IPS DF 4.7 (cell line): ENCODE measurements around the gene NFATC1.
"Not testable (repeated sequence)": the region's sequence is repeated elsewhere in the genome, so short reads cannot be mapped to it uniquely, and the experiment has no call there.

Experiments used
- DNase-seq: peaks from one replicate; pipeline ENCODE4 v3.0.0-alpha.2; 2013; ENCODE audit warnings: low spot score; ENCODE audit errors: extremely low read depth

Gene NFATC1

GRCh38 chr18:79375441-79376154, 20.1 kb upstream of the NFATC1 start:
- no peak for DNase-seq

GRCh38 chr18:79376661-79377060, 19.1 kb upstream of the NFATC1 start:
- not testable (repeated sequence) for DNase-seq

- no peak for DNase-seq
Measured at GRCh38 chr18:79377187-79377891, 18.4 kb upstream of the NFATC1 start.

- DNase-seq: no peak
Measured at GRCh38 chr18:79378536-79379250, 17.0 kb upstream of the NFATC1 start.

GRCh38 chr18:79379251-79379905, 16.4 kb upstream of the NFATC1 start:
- no peak for DNase-seq

DNA sequence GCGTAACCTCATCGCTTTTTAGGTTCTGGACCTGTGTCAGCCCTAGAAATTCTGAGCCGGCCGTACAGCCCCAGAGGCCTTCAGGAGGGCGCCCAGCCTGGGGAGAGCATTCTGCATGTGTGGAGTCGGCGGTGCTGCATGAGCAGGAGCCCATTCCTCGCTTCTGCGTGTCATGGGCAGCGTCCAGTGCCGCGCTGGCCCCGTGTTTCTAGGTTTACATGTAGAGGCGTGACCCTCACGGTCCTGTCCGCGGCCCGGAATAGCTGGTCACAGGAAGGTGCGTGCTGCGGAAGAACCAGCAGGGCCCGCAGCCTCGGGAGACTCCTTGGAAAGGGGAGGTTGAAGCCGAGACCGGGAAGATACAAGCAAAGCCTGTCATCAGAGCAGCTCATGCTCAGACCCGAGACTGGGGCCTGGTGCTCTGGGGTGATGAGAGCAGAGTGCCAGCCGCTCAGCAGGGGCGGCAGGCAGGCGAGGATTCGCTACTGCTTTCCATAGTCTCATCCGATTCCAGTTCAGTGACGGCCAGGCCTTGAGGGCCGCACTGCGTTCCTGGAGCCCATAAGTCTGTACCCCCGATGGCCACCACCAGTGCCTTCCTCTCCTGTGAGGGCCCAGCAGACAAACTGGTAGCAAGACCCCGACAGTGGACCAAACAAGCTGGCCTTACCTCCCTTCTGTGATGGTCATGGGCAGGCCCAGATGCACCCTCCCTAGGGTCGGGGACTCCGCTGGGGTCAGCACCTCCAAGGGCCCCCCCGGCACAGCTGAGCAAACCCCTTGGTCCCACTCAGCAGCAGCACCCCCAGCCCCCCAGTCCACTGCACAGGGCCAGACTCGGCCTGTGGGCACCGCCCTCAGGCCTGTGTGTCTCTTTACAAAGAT, 15.6 kb upstream of the NFATC1 start:
- no peak for DNase-seq

DNA sequence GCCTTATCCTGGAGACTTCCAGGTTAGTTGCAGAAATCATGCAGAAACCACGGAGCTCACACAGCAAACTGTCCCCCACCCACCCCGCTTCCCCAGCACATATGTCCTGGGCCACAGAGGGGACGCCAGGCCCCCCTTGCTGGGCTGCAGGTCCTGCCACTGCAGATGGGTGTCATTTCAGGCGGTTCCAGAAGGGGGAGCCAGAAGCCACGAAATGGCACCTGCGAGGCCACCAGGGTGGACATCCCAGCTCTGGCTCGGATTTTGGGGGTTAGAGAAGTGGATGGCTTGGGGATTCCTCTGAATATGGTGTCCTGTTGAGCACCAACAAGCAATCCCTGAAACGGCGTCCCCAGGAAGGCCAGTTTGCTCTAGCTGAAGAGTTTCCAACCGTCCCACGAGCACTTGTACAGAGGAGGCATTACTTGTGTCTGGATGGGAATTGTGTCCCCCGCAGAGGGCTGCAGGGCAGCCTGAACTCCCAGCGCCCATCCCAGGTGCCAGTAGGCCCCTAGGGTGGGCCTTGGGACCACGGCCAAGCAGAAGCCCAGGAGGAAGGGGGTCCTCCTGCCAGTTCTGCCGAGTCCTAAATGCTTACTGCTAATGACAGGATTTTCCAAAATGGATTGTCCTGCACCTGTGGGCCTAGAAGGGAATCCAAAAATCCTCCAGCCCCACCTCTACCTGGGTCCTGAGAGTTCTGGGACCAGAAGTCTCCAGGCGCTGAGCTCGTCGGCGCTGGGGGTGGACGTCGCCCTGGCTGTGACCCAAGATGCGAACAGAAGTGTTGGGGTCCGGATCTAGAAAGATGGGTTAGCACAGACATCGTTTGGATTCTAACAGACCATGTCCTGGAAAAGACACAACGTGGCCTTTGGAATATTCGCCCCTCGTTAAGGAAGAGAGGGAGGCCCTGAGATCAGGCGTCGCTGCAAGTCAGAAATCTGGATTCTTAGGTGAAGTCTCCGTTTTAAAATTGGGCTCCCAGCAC, 14.6 kb upstream of the NFATC1 start:
- no peak for DNase-seq

- no peak for DNase-seq
Measured at GRCh38 chr18:79381811-79382311, 13.9 kb upstream of the NFATC1 start.

GRCh38 chr18:79382681-79383387, 12.9 kb upstream of the NFATC1 start:
- no peak for DNase-seq

DNA sequence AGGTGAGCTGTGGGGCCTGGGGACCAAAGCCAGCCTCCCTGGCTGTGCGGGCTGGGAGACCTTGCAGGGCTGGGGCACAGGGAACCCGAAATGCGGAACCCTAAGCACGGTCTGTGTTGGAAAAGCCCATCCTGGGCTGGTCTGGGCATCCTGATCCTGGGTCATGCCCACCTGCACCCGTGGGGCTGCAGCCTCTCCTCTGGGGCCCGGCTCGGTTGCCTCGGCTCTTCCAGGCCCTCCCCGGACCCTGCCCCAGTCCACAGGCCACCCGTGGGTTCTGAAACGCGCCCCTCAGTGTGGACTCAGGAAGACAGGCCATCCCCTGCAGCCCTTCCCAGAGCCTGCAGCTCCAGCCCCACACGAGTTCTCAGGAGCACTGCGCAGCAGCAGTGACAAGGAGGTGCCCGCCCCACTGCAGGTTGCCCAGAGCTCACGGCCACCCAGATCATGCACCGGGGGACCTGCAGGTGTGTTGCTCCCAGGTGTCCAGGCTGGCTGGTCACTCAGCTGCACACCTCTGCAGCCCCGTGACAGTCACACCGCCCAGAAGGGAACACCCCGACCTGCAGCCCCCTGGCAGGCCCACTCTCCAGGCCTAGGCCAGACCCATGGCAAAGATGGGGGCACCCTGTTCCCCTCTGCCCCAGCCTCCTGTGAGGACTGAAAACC, 12.2 kb upstream of the NFATC1 start:
- DNase-seq: no peak

DNA sequence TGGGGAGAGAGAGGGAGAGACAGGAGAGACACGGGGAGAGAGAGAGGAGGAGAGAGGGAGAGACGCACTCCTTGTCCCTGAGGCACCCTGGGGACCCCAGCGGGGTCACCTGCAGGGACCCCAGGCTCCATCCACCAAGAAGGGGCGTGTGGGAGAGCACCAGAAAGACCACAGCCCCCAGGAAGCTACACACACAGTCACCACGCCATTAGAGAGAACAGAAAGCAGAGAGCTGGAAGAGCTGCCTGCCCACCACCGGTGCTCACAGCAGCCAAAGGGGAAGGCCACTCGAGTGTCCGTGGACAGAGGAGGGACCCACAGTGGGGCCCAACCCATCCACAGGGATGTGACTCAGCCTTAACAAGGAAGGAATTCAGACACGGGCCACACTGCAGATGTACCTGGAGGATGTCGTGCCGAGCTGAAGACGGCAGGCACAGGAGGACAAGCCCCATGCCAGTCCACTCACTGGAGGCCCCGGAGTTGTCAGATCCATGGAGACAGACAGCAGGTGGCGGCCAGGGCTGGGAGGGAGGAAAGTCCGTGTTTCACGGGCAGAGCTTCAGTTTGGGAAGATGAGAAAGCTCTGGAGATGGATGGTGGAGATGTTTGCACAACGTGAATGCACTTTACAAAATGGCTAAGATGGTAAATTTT, 11.5 kb upstream of the NFATC1 start:
- no peak for DNase-seq

DNA sequence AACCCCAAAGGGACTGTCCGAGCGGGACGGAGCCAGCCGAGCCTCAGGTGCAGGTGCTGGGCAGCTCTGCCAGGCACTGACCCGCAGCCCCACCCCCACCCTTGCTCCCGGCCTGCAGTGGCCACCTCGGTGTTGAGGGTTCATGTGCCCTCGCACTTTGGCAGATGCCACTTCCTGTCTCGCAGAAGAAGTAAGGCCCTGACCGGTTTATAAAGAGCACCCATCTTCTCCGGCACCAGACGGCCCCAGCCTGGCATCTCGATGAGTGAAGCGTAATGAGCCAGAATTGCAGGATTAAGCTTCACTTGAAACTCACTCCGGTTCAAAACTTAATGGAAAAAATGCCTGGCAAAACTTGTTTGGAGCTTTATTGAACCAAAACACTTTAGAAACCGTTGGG, 10.9 kb upstream of the NFATC1 start:
- DNase-seq: no peak

DNA sequence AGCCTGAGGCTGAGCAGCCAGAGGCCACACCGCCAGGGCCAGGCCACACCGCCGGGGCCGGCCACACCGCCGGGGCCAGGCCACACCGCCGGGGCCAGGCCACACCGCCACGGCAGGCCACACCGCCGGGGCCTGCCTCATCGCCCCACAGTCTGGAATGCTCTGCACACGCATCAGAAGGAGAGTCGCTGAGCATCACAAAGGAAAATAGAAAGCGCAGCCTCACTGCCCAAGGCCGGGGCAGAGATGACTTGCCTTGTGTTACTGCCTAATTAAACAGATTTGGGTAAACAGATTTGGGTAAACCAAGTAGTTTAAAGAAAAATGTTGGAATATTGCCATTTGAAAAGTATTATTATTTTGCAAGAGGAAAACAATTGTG, 10.4 kb upstream of the NFATC1 start:
- no peak for DNase-seq

GRCh38 chr18:79385708-79386341, 9.9 kb upstream of the NFATC1 start:
- no peak for DNase-seq

- DNase-seq: no peak
Measured at GRCh38 chr18:79386547-79386946, 9.2 kb upstream of the NFATC1 start.

DNA sequence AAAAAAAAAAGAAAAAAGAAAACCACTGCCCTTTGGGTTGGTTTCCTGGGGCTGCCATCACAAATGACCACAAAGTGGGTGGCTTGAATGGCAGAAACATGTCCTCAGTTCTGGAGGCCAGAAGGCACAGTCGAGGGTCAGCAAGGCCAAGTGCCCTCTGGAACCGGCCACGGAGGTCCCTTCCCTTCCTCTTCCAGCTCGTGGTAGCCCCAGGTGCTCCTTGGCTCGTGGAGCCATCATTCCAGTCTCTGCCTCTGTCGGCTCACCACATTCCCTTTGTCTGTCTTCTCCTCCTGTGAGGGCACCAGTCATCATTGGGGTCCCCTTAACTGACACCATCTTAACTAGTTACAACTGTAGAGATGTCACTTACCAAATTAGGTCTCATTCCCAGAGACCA, 8.5 kb upstream of the NFATC1 start:
- no peak for DNase-seq

- DNase-seq: no peak
Measured at GRCh38 chr18:79387615-79388014, 8.1 kb upstream of the NFATC1 start.
